ENCODE measurements around the gene GRID1.
"Not testable (repeated sequence)": the region's sequence is repeated elsewhere in the genome, so short reads cannot be mapped to it uniquely, and the experiment has no call there.

Gene GRID1

GRCh38 chr10:85861513-85862197 is 504.9 kb downstream of the GRID1 start:
- Histone ChIP-seq H3K9me3 (ENCODE audit: insufficient read depth, low read depth, low read length) (no peaks in the 10 kb centered on the region), H3K36me3 (ENCODE audit: insufficient read depth, low read depth, low read length) (no peaks in the 10 kb centered on the region), H3K4me1 (ENCODE audit: insufficient read depth, low read length) (no peaks in the 10 kb centered on the region; the same call in 1 of the 2 replicates), H3K27me3 (ENCODE audit: insufficient read depth, low read length) (no peaks in the 10 kb centered on the region), H3K4me3 (ENCODE audit: low read length) (no peak overlapping the region), H3K27ac (ENCODE audit: low read length) (no peak overlapping the region), H3K9ac (ENCODE audit: low read depth, low read length) (no peak overlapping the region)

- H3K9me3 ChIP-seq (ENCODE audit: insufficient read depth, low read depth, low read length): no peaks in the 10 kb centered on the region
- no peak overlapping the region for H3K4me3 ChIP-seq (ENCODE audit: low read length)
- H3K36me3 ChIP-seq (ENCODE audit: insufficient read depth, low read depth, low read length): no peaks in the 10 kb centered on the region
- no peak overlapping the region for H3K27ac ChIP-seq (ENCODE audit: low read length)
- H3K27me3 ChIP-seq (ENCODE audit: insufficient read depth, low read length): no peaks in the 10 kb centered on the region
- H3K4me1 ChIP-seq (ENCODE audit: insufficient read depth, low read length): no peaks in the 10 kb centered on the region; the same call in 1 of the 2 replicates
- no peak overlapping the region for H3K9ac ChIP-seq (ENCODE audit: low read depth, low read length)
Observed at GRCh38 chr10:85859859-85860258, 506.7 kb downstream of the GRID1 start.

GRCh38 chr10:85858776-85859515 is 507.6 kb downstream of the GRID1 start:
- no peaks in the 10 kb centered on the region; the same call in 1 of the 2 replicates for H3K4me1 ChIP-seq (ENCODE audit: insufficient read depth, low read length)
- no peaks in the 10 kb centered on the region for H3K36me3 ChIP-seq (ENCODE audit: insufficient read depth, low read depth, low read length)
- H3K4me3 ChIP-seq (ENCODE audit: low read length): no peak overlapping the region
- no peaks in the 10 kb centered on the region for H3K9me3 ChIP-seq (ENCODE audit: insufficient read depth, low read depth, low read length)
- no peak overlapping the region for H3K9ac ChIP-seq (ENCODE audit: low read depth, low read length)
- H3K27ac ChIP-seq (ENCODE audit: low read length): no peak overlapping the region
- H3K27me3 ChIP-seq (ENCODE audit: insufficient read depth, low read length): no peaks in the 10 kb centered on the region

- Histone ChIP-seq H3K27ac (ENCODE audit: low read length) (no peak overlapping the region), H3K27me3 (ENCODE audit: insufficient read depth, low read length) (no peaks in the 10 kb centered on the region), H3K4me1 (ENCODE audit: insufficient read depth, low read length) (no peaks in the 10 kb centered on the region), H3K9ac (ENCODE audit: low read depth, low read length) (no peak overlapping the region), H3K9me3 (ENCODE audit: insufficient read depth, low read depth, low read length) (no peaks in the 10 kb centered on the region), H3K4me3 (ENCODE audit: low read length) (no peak overlapping the region), H3K36me3 (ENCODE audit: insufficient read depth, low read depth, low read length) (no peaks in the 10 kb centered on the region)
Observed at GRCh38 chr10:85857791-85858190, 508.8 kb downstream of the GRID1 start.

GRCh38 chr10:85857305-85857704 is 509.3 kb downstream of the GRID1 start:
- H3K36me3 ChIP-seq (ENCODE audit: insufficient read depth, low read depth, low read length): no peaks in the 10 kb centered on the region
- H3K4me1 ChIP-seq (ENCODE audit: insufficient read depth, low read length): no peaks in the 10 kb centered on the region
- H3K9ac ChIP-seq (ENCODE audit: low read depth, low read length): no peak overlapping the region
- H3K27ac ChIP-seq (ENCODE audit: low read length): no peak overlapping the region
- no peaks in the 10 kb centered on the region for H3K27me3 ChIP-seq (ENCODE audit: insufficient read depth, low read length)
- no peaks in the 10 kb centered on the region for H3K9me3 ChIP-seq (ENCODE audit: insufficient read depth, low read depth, low read length)
- no peak overlapping the region for H3K4me3 ChIP-seq (ENCODE audit: low read length)

DNA sequence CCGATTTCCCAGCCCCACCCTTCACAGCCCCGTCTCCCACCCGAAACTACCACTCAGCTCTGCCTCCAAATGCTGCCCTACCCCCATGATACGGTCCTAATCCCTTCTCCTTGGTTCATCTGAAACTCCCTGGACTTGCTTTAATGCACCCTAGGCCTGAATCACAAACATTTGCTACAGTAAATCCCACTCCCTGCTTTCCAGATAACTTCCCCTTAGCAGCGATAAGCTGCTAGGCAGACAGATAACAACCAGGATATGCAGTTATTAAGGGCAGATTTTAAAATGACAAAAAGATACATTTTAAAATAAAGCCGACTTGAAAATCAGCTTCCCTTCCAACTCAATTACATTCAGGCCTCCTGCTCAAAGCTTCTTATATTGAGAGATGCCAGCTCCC is 514.7 kb downstream of the GRID1 start:
- no peak overlapping the region for H3K9ac ChIP-seq (ENCODE audit: low read depth, low read length)
- H3K4me1 ChIP-seq (ENCODE audit: insufficient read depth, low read length): no peaks in the 10 kb centered on the region
- H3K4me3 ChIP-seq (ENCODE audit: low read length): no peak overlapping the region
- H3K9me3 ChIP-seq (ENCODE audit: insufficient read depth, low read depth, low read length): peaks cover 5% of the 10 kb centered on the region; the same call in 1 of the 2 replicates
- H3K36me3 ChIP-seq (ENCODE audit: insufficient read depth, low read depth, low read length): no peaks in the 10 kb centered on the region
- no peaks in the 10 kb centered on the region for H3K27me3 ChIP-seq (ENCODE audit: insufficient read depth, low read length)
- H3K27ac ChIP-seq (ENCODE audit: low read length): no peak overlapping the region

DNA sequence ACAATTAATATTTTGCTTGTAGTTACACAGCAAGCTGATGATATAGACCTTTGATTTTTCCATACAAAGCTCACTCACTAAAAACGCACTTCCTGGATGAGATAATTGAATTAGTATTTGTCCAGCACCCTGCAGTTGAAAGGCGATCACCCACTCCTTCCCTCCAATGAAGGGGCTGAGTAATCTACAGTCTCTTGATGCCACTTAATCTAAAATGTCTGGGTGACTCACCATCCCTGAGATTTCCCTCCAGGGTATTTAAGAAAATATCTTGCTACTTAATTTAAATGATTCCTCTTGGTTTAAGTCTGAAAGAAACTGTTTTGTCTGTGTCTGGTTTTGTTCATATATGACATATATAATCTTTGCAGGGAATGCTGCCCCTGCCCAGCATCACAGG is 515.3 kb downstream of the GRID1 start:
- Histone ChIP-seq H3K36me3 (ENCODE audit: insufficient read depth, low read depth, low read length) (no peaks in the 10 kb centered on the region), H3K9me3 (ENCODE audit: insufficient read depth, low read depth, low read length) (peaks cover 5% of the 10 kb centered on the region; the same call in 1 of the 2 replicates), H3K27ac (ENCODE audit: low read length) (no peak overlapping the region), H3K4me1 (ENCODE audit: insufficient read depth, low read length) (no peaks in the 10 kb centered on the region), H3K9ac (ENCODE audit: low read depth, low read length) (no peak overlapping the region), H3K4me3 (ENCODE audit: low read length) (no peak overlapping the region), H3K27me3 (ENCODE audit: insufficient read depth, low read length) (no peaks in the 10 kb centered on the region)

DNA sequence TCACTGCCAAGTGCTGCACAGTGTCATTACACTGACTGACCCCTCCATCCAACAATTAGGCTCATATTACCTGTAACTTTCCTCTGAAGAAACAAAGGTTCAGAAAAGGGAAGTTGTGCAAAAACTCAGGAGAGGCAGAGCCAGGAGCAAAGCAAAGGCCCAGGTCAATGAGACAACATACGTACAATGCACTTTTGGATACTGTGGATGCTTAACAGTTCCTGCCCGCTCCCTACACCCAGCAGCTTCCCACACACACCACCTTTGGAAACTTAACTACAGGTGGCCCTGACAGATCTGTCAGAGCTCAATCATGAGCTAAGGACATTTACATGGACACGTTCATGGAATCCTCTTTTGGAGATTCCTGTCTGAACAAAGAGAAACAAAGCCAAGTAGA is 515.9 kb downstream of the GRID1 start:
- Histone ChIP-seq H3K4me3 (ENCODE audit: low read length) (no peak overlapping the region), H3K27me3 (ENCODE audit: insufficient read depth, low read length) (no peaks in the 10 kb centered on the region), H3K4me1 (ENCODE audit: insufficient read depth, low read length) (no peaks in the 10 kb centered on the region), H3K9me3 (ENCODE audit: insufficient read depth, low read depth, low read length) (peaks cover 5% of the 10 kb centered on the region; the same call in 1 of the 2 replicates), H3K27ac (ENCODE audit: low read length) (no peak overlapping the region), H3K36me3 (ENCODE audit: insufficient read depth, low read depth, low read length) (no peaks in the 10 kb centered on the region), H3K9ac (ENCODE audit: low read depth, low read length) (no peak overlapping the region)

DNA sequence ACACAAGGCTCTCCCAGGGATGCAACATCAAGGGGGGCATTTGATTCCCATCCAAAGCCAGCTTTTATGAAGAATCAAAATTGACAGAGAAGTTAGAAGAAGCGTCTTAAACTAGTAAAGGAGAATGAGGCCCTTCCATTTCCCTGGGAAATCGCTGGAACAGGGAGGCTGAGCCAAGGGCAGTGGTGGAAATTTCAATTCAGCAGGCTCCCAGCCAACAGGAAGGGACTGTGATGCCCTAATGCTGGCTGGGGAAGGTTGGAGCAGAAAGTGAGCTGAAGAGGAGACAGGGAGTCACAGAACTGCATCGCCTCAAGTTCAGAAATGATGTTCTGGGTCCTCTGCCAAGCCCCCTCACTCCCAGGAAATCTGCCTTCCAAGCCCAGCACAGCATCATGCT is 517.3 kb downstream of the GRID1 start:
- no peaks in the 10 kb centered on the region for H3K36me3 ChIP-seq (ENCODE audit: insufficient read depth, low read depth, low read length)
- no peaks in the 10 kb centered on the region for H3K27me3 ChIP-seq (ENCODE audit: insufficient read depth, low read length)
- H3K4me3 ChIP-seq (ENCODE audit: low read length): no peak overlapping the region
- no peaks in the 10 kb centered on the region for H3K4me1 ChIP-seq (ENCODE audit: insufficient read depth, low read length)
- H3K9ac ChIP-seq (ENCODE audit: low read depth, low read length): no peak overlapping the region
- H3K27ac ChIP-seq (ENCODE audit: low read length): no peak overlapping the region
- H3K9me3 ChIP-seq (ENCODE audit: insufficient read depth, low read depth, low read length): peaks cover 5% of the 10 kb centered on the region; the same call in 1 of the 2 replicates

- no peak overlapping the region for H3K27ac ChIP-seq (ENCODE audit: low read length)
- H3K4me1 ChIP-seq (ENCODE audit: insufficient read depth, low read length): no peaks in the 10 kb centered on the region
- H3K4me3 ChIP-seq (ENCODE audit: low read length): no peak overlapping the region
- H3K9me3 ChIP-seq (ENCODE audit: insufficient read depth, low read depth, low read length): peaks cover 5% of the 10 kb centered on the region; the same call in 1 of the 2 replicates
- no peaks in the 10 kb centered on the region for H3K27me3 ChIP-seq (ENCODE audit: insufficient read depth, low read length)
- no peak overlapping the region for H3K9ac ChIP-seq (ENCODE audit: low read depth, low read length)
- no peaks in the 10 kb centered on the region for H3K36me3 ChIP-seq (ENCODE audit: insufficient read depth, low read depth, low read length)
Observed at GRCh38 chr10:85848756-85849155, 517.8 kb downstream of the GRID1 start.

GRCh38 chr10:85847085-85847484 is 519.5 kb downstream of the GRID1 start:
- no peaks in the 10 kb centered on the region for H3K36me3 ChIP-seq (ENCODE audit: insufficient read depth, low read depth, low read length)
- H3K9me3 ChIP-seq (ENCODE audit: insufficient read depth, low read depth, low read length): peaks cover 5% of the 10 kb centered on the region; the same call in 1 of the 2 replicates
- no peaks in the 10 kb centered on the region for H3K4me1 ChIP-seq (ENCODE audit: insufficient read depth, low read length)
- no peaks in the 10 kb centered on the region for H3K27me3 ChIP-seq (ENCODE audit: insufficient read depth, low read length)
- H3K4me3 ChIP-seq (ENCODE audit: low read length): no peak overlapping the region
- no peak overlapping the region for H3K9ac ChIP-seq (ENCODE audit: low read depth, low read length)
- no peak overlapping the region for H3K27ac ChIP-seq (ENCODE audit: low read length)

DNA sequence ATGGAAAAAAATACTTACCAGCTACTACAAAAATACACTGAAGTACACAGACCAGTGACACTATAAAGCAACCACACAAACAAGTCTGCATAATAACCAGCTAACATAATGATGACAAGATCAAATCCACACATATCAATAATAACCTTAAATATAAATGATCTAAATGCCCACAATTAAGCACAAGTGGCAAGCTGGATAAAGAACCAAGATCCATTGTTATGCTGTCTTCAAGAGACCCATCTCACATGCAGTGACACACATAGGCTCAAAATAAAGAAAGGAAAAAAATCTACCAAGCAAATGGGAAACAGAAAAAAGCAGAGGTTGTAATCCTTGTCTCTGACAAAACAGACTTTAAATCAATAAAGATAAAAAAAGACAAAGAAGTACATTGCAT is 527.9 kb downstream of the GRID1 start:
- H3K27ac ChIP-seq (ENCODE audit: low read length); H3K9me3 ChIP-seq (ENCODE audit: insufficient read depth, low read depth, low read length); H3K4me1 ChIP-seq (ENCODE audit: insufficient read depth, low read length); H3K9ac ChIP-seq (ENCODE audit: low read depth, low read length); H3K36me3 ChIP-seq (ENCODE audit: insufficient read depth, low read depth, low read length); H3K27me3 ChIP-seq (ENCODE audit: insufficient read depth, low read length); H3K4me3 ChIP-seq (ENCODE audit: low read length): not testable (repeated sequence)

Measured in iPS-20b (cell line).